Gastroesophageal sphincter (tissue), 3 donors: ENCODE measurements around the gene STXBP4.

ENCODE experiments used
- CTCF ChIP-seq, 4 experiments: fragments of 200-600 bp in 2 of 4; fragments of 450-650 bp in 2 of 4; sonication (generic) in 1 of 4; IDR thresholded peaks; one replicate each; pipeline ENCODE4 v1.5.1; 2017 to 2019; ENCODE audit warnings: antibody characterized with exemption in 4 of 4, mild to moderate bottlenecking in 2 of 4, moderate library complexity in 2 of 4
- EP300 ChIP-seq: sonication (generic); formaldehyde crosslinking; IDR thresholded peaks from one replicate; pipeline ENCODE4 v1.6.1; 2017; ENCODE audit warnings: antibody characterized with exemption, mild to moderate bottlenecking
- POLR2A ChIP-seq, 2 donors: fragments of 450-650 bp; IDR thresholded peaks; one replicate each; pipeline ENCODE4 v1.6.1; 2017; ENCODE audit warnings: antibody characterized with exemption in 2 of 2, mild to moderate bottlenecking in 2 of 2, moderate library complexity in 1 of 2
- POLR2AphosphoS5 ChIP-seq: sonication (generic); formaldehyde crosslinking; IDR thresholded peaks from one replicate; pipeline ENCODE4 v1.6.1; 2017; ENCODE audit warnings: antibody characterized with exemption

DNA sequence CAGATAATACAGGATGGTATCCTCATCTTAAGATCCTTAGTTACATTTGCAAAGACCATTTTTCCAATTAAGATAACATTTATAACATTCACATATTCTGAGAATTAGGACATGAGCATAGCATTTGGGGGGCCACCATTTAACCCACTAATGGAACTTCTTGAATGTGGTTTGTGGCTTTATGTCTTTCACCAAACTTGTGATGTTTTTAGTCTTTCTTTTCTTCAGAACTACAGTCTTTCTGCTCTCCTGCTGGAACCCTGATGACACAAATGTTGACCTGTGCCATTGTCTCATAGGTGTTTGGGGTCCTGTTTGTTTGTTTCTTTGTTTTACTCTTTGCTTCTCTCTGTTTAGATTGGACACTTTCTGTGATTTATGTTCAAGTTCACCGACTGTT is 23.3 kb upstream of the STXBP4 start:
- TF ChIP-seq CTCF (IDR thresholded peaks at IDR 0.05) = no peak
- TF ChIP-seq POLR2A (IDR thresholded peaks at IDR 0.05) = no peak
- no peak for TF ChIP-seq POLR2AphosphoS5
- no peak for TF ChIP-seq EP300
